HepG2 (cell line): Measurements from ENCODE around the gene GMFB. TPM values are rescaled to one million over a fixed set of nuclear protein-coding genes. Genes with fewer than 3 reads are reported as not detected.
A peak's percentile ranks its signal among the peaks of the same experiment; 100 is the strongest.

Source experiments
- KLF15 ChIP-seq: sonication (generic); formaldehyde crosslinking; IDR thresholded peaks from 2 replicates; pipeline ENCODE4 v1.8.1; 2023; ENCODE audit warnings: borderline replicate concordance, mild to moderate bottlenecking, inconsistent platforms, missing genetic modification reagents, mixed read lengths
- NFIB ChIP-seq: sonication (generic); formaldehyde crosslinking; IDR thresholded peaks from 2 replicates; pipeline ENCODE4 v1.9.0; 2021; ENCODE audit warnings: missing genetic modification reagents, mild to moderate bottlenecking, borderline replicate concordance
- POLR2AphosphoS2 ChIP-seq: IDR thresholded peaks from 2 replicates; pipeline ENCODE4 v1.6.1; 2011; ENCODE audit warnings: low read depth, low read length, improper control_type of control experiment
- ZNF30 ChIP-seq: sonication (generic); formaldehyde crosslinking; IDR thresholded peaks from 2 replicates; pipeline ENCODE4 v1.5.0; 2020; ENCODE audit warnings: mild to moderate bottlenecking, missing genetic modification reagents
- polyA plus RNA-seq, 8 experiments: library from polyadenylated mRNA; depleted of rRNA in 3 of 8; stranded (reverse) in 7 of 8; unstranded in 1 of 8; fragments of >200 nt; fragmentation: Illumina TruSeq in 4 of 8; extraction: Trizol in 4 of 8; gene quantifications; 2 replicates each; pipeline versions ENCODE4 v1.2.1 to v1.2.3, GENCODE V29; 2011 to 2016; ENCODE audit warnings: low read depth in 4 of 8, missing spikeins in 1 of 8, mixed read lengths in 1 of 8; ENCODE audit not compliant: insufficient read depth in 1 of 8
- total RNA-seq, 5 experiments: library from RNA; depleted of rRNA; stranded (reverse); fragments of >200 nt; fragmentation: Illumina TruSeq; extraction: Trizol; gene quantifications; 2 replicates each; pipeline ENCODE4 v1.2.3, GENCODE V29; 2016; ENCODE audit warnings: low read depth in 1 of 5
- TF ChIP-seq, protein P1 (sequence below): sonication (generic); formaldehyde crosslinking; IDR thresholded peaks from 2 replicates; pipeline ENCODE4 v1.5.1; 2020; ENCODE audit warnings: missing genetic modification reagents, mild to moderate bottlenecking, borderline replicate concordance
- TF ChIP-seq, protein P2 (sequence below): sonication (generic); formaldehyde crosslinking; IDR thresholded peaks from 2 replicates; pipeline ENCODE4 v1.4.0; 2020; ENCODE audit warnings: missing genetic modification reagents
- TF ChIP-seq, protein P3 (sequence below): sonication (generic); formaldehyde crosslinking; IDR thresholded peaks from 2 replicates; pipeline ENCODE4 v1.5.0; 2020; ENCODE audit warnings: missing genetic modification reagents
- TF ChIP-seq, protein P4 (sequence below): sonication (generic); formaldehyde crosslinking; IDR thresholded peaks from 2 replicates; pipeline ENCODE4 v1.8.0; 2022; ENCODE audit warnings: missing genetic modification reagents, mild to moderate bottlenecking, moderate library complexity, borderline replicate concordance
- TF ChIP-seq, protein P5 (sequence below), 2 experiments: sonication (generic) in 1 of 2; formaldehyde crosslinking in 1 of 2; IDR thresholded peaks; 2 replicates each; pipeline versions ENCODE4 v1.6.1 to v1.9.0; 2014 to 2022; ENCODE audit warnings: antibody characterized with exemption in 1 of 2, borderline replicate concordance in 1 of 2, inconsistent platforms in 1 of 2, low read depth in 1 of 2, missing genetic modification reagents in 1 of 2
- TF ChIP-seq, protein P6 (sequence below): fragments of 450-650 bp; IDR thresholded peaks from 2 replicates; pipeline ENCODE4 v1.6.1; 2016
- TF ChIP-seq, protein P7 (sequence below): sonication (generic); formaldehyde crosslinking; IDR thresholded peaks from 2 replicates; pipeline ENCODE4 v1.5.0; 2020; ENCODE audit warnings: missing genetic modification reagents

The GMFB gene
- total and polyA plus RNA-seq, 2 of the 13 experiments (the other 11 are each of a cell fraction or from before 2014, with no cell fraction given) = 17.3 to 68.2 TPM

DNA sequence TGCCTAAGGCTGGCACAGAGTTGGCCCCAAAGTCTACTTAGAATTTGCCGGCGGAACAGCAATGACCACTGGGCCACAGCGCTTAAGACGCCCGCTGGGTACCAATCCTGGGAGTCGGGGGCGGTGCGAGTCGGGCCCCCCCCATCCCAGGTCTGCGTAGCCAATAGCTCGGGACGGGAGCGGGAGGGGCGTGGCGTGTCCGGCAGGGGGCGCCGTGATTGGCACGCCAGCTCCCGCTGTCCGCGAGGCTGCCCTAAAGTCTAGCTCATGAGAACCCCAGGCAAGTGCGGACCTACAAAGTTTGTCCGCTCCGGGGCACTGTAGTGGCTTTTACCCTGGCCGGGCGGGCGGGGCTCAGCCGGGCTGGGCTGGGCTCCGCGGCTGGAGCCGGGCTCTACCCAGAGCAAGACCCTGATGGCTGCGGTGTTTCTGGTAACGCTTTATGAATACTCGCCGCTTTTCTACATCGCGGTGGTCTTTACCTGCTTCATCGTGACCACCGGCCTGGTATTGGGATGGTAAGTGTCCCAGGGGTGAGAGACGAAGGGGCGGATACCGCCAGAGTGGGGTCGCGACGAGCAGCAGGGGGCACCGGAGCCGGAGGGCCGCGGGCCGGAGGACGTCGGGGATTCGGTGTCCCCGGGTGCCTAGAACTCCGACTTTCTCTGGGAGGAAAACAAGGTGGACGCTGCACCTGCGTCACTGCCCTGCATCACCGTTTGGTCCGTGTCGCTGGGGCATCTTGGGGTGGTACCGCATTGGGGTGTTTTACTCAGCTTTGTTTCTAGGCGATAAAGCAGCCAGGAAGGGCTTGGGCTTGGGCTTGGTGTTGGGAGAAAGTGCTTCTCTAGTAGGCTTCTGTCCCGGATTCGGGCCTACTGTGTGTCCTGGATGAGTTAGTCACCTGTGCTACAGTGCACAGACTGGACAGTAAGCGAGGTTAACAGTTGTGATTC, 21.0 kb upstream of the GMFB start, which contains the start of gene CGRRF1 (continued):
- TF ChIP-seq, protein P1, sequence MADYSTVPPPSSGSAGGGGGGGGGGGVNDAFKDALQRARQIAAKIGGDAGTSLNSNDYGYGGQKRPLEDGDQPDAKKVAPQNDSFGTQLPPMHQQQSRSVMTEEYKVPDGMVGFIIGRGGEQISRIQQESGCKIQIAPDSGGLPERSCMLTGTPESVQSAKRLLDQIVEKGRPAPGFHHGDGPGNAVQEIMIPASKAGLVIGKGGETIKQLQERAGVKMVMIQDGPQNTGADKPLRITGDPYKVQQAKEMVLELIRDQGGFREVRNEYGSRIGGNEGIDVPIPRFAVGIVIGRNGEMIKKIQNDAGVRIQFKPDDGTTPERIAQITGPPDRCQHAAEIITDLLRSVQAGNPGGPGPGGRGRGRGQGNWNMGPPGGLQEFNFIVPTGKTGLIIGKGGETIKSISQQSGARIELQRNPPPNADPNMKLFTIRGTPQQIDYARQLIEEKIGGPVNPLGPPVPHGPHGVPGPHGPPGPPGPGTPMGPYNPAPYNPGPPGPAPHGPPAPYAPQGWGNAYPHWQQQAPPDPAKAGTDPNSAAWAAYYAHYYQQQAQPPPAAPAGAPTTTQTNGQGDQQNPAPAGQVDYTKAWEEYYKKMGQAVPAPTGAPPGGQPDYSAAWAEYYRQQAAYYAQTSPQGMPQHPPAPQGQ = no peak
- TF ChIP-seq, protein P2, sequence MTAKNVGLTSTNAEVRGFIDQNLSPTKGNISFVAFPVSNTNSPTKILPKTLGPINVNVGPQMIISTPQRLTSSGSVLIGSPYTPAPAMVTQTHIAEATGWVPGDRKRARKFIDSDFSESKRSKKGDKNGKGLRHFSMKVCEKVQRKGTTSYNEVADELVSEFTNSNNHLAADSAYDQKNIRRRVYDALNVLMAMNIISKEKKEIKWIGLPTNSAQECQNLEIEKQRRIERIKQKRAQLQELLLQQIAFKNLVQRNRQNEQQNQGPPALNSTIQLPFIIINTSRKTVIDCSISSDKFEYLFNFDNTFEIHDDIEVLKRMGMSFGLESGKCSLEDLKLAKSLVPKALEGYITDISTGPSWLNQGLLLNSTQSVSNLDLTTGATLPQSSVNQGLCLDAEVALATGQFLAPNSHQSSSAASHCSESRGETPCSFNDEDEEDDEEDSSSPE = peak; percentile 78
- TF ChIP-seq, protein P3, sequence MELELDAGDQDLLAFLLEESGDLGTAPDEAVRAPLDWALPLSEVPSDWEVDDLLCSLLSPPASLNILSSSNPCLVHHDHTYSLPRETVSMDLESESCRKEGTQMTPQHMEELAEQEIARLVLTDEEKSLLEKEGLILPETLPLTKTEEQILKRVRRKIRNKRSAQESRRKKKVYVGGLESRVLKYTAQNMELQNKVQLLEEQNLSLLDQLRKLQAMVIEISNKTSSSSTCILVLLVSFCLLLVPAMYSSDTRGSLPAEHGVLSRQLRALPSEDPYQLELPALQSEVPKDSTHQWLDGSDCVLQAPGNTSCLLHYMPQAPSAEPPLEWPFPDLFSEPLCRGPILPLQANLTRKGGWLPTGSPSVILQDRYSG (CRISPR knock-in tag) = no peak
- TF ChIP-seq, protein P4, sequence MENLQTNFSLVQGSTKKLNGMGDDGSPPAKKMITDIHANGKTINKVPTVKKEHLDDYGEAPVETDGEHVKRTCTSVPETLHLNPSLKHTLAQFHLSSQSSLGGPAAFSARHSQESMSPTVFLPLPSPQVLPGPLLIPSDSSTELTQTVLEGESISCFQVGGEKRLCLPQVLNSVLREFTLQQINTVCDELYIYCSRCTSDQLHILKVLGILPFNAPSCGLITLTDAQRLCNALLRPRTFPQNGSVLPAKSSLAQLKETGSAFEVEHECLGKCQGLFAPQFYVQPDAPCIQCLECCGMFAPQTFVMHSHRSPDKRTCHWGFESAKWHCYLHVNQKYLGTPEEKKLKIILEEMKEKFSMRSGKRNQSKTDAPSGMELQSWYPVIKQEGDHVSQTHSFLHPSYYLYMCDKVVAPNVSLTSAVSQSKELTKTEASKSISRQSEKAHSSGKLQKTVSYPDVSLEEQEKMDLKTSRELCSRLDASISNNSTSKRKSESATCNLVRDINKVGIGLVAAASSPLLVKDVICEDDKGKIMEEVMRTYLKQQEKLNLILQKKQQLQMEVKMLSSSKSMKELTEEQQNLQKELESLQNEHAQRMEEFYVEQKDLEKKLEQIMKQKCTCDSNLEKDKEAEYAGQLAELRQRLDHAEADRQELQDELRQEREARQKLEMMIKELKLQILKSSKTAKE (CRISPR knock-in tag) = no peak
- TF ChIP-seq, protein P5, sequence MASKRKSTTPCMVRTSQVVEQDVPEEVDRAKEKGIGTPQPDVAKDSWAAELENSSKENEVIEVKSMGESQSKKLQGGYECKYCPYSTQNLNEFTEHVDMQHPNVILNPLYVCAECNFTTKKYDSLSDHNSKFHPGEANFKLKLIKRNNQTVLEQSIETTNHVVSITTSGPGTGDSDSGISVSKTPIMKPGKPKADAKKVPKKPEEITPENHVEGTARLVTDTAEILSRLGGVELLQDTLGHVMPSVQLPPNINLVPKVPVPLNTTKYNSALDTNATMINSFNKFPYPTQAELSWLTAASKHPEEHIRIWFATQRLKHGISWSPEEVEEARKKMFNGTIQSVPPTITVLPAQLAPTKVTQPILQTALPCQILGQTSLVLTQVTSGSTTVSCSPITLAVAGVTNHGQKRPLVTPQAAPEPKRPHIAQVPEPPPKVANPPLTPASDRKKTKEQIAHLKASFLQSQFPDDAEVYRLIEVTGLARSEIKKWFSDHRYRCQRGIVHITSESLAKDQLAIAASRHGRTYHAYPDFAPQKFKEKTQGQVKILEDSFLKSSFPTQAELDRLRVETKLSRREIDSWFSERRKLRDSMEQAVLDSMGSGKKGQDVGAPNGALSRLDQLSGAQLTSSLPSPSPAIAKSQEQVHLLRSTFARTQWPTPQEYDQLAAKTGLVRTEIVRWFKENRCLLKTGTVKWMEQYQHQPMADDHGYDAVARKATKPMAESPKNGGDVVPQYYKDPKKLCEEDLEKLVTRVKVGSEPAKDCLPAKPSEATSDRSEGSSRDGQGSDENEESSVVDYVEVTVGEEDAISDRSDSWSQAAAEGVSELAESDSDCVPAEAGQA (IDR thresholded peaks at IDR 0.05; ENCODE audit: low read depth) = 0 out of 2 replicates have a peak, but pooled peaks have one; percentile 31
- TF ChIP-seq, protein P5 (CRISPR knock-in tag; IDR thresholded peaks at IDR 0.05; ENCODE audit: borderline replicate concordance) = no peak
- TF ChIP-seq POLR2AphosphoS2 (no peak), ZNF30 (CRISPR knock-in tag) (no peak), NFIB (CRISPR knock-in tag) (no peak), KLF15 (CRISPR knock-in tag) (no peak)
- TF ChIP-seq, protein P6, sequence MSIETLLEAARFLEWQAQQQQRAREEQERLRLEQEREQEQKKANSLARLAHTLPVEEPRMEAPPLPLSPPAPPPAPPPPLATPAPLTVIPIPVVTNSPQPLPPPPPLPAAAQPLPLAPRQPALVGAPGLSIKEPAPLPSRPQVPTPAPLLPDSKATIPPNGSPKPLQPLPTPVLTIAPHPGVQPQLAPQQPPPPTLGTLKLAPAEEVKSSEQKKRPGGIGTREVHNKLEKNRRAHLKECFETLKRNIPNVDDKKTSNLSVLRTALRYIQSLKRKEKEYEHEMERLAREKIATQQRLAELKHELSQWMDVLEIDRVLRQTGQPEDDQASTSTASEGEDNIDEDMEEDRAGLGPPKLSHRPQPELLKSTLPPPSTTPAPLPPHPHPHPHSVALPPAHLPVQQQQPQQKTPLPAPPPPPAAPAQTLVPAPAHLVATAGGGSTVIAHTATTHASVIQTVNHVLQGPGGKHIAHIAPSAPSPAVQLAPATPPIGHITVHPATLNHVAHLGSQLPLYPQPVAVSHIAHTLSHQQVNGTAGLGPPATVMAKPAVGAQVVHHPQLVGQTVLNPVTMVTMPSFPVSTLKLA = no peak
- TF ChIP-seq, protein P7, sequence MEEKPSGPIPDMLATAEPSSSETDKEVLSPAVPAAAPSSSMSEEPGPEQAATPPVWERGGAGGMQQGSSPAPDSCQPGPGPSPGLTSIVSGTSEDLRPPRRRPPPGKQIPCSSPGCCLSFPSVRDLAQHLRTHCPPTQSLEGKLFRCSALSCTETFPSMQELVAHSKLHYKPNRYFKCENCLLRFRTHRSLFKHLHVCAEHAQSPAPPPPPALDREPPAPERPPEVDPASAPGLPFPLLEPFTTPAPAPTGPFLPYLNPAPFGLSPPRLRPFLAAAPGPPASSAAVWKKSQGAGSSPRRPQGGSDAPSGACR (CRISPR knock-in tag) = no peak
